HEK293T (cell line): ENCODE data around the gene KMT2E.

Experiments used
- CTCF ChIA-PET: fragments of 350-600 bp; formaldehyde crosslinking; extraction: SDS; loops from one replicate; lab custom pipeline; 2021; ENCODE audit warnings: antibody characterized with exemption, inconsistent platforms; lab: Yijun Ruan, JAX
- POLR2A ChIA-PET: fragments of 350-600 bp; formaldehyde crosslinking; extraction: SDS; loops from one replicate; lab custom pipeline; 2020; ENCODE audit warnings: antibody characterized with exemption, inconsistent platforms; lab: Yijun Ruan, JAX
- DNase-seq: peaks from one replicate; pipeline ENCODE4 v3.0.0; 2012; ENCODE audit warnings: mixed read lengths; ENCODE audit errors: extremely low spot score
- ARNT ChIP-seq: fragments of 450-650 bp; IDR thresholded peaks from 2 replicates; pipeline ENCODE4 v1.6.1; 2017; ENCODE audit warnings: mild to moderate bottlenecking
- BHLHE40 ChIP-seq: fragments of 450-650 bp; IDR thresholded peaks from 2 replicates; pipeline ENCODE4 v1.6.1; 2016; ENCODE audit warnings: mild to moderate bottlenecking, moderate library complexity, borderline replicate concordance
- CTBP1 ChIP-seq: fragments of 450-650 bp; IDR thresholded peaks from 2 replicates; pipeline ENCODE4 v1.6.1; 2016; ENCODE audit warnings: borderline replicate concordance
- ELF4 ChIP-seq: fragments of 450-650 bp; IDR thresholded peaks from 2 replicates; pipeline ENCODE4 v1.6.1; 2017; ENCODE audit warnings: antibody characterized with exemption
- FOXA1 ChIP-seq: fragments of 450-650 bp; IDR thresholded peaks from 2 replicates; pipeline ENCODE4 v1.6.1; 2016; ENCODE audit warnings: mild to moderate bottlenecking
- FOXK2 ChIP-seq: fragments of 450-650 bp; IDR thresholded peaks from 2 replicates; pipeline ENCODE4 v1.6.1; 2016; ENCODE audit warnings: mild to moderate bottlenecking
- FOXM1 ChIP-seq: fragments of 450-650 bp; IDR thresholded peaks from 2 replicates; pipeline ENCODE4 v1.6.1; 2017; ENCODE audit warnings: mild to moderate bottlenecking, borderline replicate concordance
- LEF1 ChIP-seq: fragments of 450-650 bp; IDR thresholded peaks from 2 replicates; pipeline ENCODE4 v1.6.1; 2017; ENCODE audit warnings: mild to moderate bottlenecking, borderline replicate concordance
- NFRKB ChIP-seq: fragments of 450-650 bp; IDR thresholded peaks from 2 replicates; pipeline ENCODE4 v1.6.1; 2016; ENCODE audit warnings: mild to moderate bottlenecking, moderate library complexity
- SP1 ChIP-seq: fragments of 450-650 bp; IDR thresholded peaks from 2 replicates; pipeline ENCODE4 v1.6.1; 2017
- SUZ12 ChIP-seq: fragments of 450-650 bp; IDR thresholded peaks from 2 replicates; pipeline ENCODE4 v1.6.1; 2016; ENCODE audit warnings: mild to moderate bottlenecking
- TARDBP ChIP-seq: fragments of 450-650 bp; IDR thresholded peaks from 2 replicates; pipeline ENCODE4 v1.6.1; 2016
- ZNF384 ChIP-seq: fragments of 450-650 bp; IDR thresholded peaks from 2 replicates; pipeline ENCODE4 v1.6.1; 2016
- TF ChIP-seq, protein P1 (sequence below): fragments of 450-650 bp; IDR thresholded peaks from 2 replicates; pipeline ENCODE4 v1.6.1; 2016

The KMT2E gene

DNA sequence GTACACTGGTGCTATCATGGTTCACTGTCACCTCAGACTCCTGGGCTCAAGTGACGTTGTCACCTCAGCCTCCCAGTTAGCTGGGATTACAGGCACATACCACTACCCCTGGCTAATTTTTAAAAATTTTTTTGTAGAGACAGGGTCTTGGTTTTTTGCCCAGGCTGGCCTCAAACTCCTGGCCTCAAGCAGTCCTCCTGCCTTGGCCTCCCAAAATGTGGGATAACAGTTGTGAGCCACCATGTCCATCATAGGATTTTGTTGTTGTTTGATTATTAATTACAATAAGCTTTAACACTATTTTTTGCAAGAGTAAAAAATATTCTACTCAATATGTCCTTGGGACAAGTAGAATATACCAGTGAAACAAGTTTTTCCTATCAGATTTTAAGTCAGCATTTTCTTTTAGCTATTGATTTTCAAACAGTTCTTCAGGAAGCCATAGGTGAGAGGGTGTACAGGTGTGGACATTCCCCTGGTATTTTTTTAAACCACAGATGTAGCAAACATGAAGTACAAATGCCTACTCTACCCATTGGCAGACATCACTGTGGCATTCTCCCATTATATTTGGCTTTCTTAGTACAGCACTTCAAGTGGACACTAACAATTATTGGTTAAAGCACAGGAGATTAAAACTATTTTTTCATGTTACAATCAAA, 18.7 kb downstream of the KMT2E start:
- POLR2A ChIA-PET: no interaction called here
- CTCF ChIA-PET: no interaction called here

DNA sequence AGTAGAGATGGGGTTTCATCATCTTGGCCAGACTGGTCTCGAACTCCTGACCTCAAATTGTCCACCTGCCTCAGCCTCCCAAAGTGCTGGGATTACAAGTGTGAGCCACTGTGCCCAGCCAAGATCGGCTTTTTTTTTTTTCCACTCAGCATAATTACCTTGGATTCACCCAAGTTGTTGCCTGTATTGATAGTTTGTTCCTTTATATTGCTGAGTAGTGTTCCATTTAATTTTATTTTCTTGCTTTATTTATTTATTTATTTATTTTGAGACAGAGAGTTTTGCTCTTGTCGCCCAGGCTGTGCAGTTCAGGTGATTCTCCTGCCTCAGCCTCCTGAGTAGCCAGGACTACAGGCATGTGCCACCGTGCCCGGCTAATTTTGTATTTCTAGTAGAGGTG, 21.3 kb downstream of the KMT2E start:
- no peak for DNase-seq
- no peak for TF ChIP-seq CTBP1
- no peak for TF ChIP-seq FOXK2
- no peak for TF ChIP-seq ELF4
- no peak for TF ChIP-seq LEF1
- TF ChIP-seq ZNF384: no peak
- TF ChIP-seq FOXA1: no peak
- no peak for TF ChIP-seq FOXM1
- no peak for TF ChIP-seq SUZ12
- CTCF ChIA-PET: no interaction called here
- POLR2A ChIA-PET: no interaction called here

More for the DNA sequence above, 18.7 kb downstream of the KMT2E start:
- no peak for DNase-seq
- TF ChIP-seq CTBP1 (no peak), SUZ12 (no peak), FOXA1 (no peak), ELF4 (no peak), SP1 (no peak), ZNF384 (no peak), NFRKB (no peak), LEF1 (no peak)

DNA sequence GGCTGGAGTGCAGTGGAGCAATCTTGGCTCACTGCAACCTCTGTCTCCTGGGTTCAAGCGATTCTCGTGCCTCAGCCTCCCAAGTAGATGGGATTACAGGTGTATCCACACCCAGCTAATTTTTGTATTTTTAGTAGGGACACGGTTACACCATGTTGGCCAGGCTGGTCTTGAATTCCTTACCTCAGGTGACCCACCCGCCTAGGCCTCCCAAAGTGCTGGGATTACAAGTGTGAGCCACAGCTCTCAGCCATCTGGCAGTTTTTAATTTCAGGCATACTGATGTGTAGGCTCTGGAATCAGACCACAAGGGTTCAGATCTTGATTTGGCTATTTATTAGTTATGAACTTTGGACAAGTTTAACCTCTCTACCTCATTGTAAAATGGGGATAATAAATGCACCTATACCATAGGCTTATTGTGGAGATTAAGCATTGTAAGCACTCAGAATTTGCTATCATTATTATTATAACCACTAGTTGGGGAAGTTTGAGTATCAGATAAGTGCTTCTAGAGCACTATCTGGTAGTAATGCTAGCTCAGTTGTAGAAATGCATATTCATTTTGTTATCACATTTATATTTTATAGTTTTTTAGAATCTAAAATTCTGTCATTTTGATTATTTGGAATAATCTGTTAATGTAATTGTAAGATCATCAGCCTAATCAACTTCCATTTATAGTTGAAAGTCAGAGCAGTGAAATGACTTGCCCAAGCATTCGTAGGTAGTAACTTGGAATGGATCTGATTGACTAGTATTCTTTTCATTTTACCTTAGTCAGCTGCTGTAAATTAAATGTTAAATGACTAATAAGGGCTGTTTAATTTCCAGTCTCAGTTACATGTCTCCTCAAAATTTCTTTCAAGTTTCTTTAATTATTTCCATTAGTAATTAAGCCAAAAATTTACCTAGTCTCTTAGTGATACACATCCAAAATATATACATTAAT, 22.5 kb downstream of the KMT2E start:
- no peak for DNase-seq
- CTCF ChIA-PET: interaction anchor here (1.1 kb wide), 1 partner anchor 17 kb away, joined by 7 read pairs; no protein-coding TSS in a partner anchor
- POLR2A ChIA-PET: interaction anchor here (0.7 kb wide), 1 partner anchor 52 kb away, joined by 3 read pairs; no protein-coding TSS in a partner anchor
- TF ChIP-seq FOXK2 (no peak), CTBP1 (no peak), ZNF384 (no peak), TARDBP (no peak)
- TF ChIP-seq, protein P1, sequence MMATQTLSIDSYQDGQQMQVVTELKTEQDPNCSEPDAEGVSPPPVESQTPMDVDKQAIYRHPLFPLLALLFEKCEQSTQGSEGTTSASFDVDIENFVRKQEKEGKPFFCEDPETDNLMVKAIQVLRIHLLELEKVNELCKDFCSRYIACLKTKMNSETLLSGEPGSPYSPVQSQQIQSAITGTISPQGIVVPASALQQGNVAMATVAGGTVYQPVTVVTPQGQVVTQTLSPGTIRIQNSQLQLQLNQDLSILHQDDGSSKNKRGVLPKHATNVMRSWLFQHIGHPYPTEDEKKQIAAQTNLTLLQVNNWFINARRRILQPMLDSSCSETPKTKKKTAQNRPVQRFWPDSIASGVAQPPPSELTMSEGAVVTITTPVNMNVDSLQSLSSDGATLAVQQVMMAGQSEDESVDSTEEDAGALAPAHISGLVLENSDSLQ: no peak

DNA sequence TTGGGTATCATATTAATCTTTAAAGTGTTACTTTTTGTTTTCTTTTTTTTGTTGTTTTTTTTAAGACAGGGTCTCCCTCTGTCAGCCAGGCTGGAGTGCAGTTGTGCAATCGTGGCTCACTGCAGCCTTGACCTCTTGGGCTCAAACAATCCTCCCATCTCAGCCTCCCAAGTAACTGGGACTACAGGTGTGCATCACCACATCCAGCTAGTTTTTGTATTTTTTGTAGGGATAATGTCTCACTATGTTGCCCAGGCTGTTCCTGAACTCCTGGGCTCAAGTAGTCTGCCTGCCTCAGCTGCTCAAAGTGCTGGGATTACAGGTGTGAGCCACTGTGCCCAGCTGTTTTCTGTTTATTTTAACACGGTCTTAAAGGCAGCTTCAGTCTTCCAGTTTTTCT, 23.3 kb downstream of the KMT2E start:
- ChIA-PET CTCF (interaction anchor here (1.1 kb wide), 1 partner anchor 18 kb away, joined by 7 read pairs; no protein-coding TSS in a partner anchor), POLR2A (no interaction called here)
- TF ChIP-seq NFRKB: no peak
- TF ChIP-seq TARDBP: no peak
- DNase-seq: no peak

DNA sequence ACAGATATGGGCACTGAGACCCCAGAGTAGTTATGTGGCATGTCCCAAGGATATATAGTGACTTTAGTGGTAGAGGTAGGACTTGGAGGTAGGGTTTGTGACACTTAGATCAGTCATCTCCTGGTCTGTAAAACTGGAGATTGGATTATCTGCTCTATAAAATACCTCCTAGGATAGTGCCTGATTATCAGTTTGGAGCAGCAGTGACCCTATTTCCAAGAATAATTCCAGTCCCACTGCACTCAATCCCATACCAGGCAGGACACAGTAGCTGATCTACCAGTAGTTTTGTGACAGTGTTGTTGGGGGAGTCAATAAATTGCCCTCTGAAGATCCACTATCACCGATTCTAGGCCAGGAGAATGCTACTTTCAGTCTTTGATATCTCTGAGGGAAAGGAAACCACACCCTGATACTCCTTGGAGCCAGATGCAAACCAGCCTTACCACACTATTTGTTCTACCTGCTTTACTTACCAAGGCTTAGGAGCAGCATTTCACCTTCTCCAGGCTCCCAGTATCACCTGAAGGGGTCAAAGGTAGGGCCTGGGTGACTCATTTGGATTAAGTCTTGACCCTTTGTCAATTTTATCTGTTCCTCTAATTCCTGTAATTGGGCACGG, 30.6 kb downstream of the KMT2E start:
- POLR2A ChIA-PET: no interaction called here
- TF ChIP-seq FOXA1 (no peak), LEF1 (no peak), BHLHE40 (no peak), SP1 (no peak), ELF4 (no peak), FOXM1 (no peak), TARDBP (no peak), ARNT (no peak), FOXK2 (no peak)
- TF ChIP-seq, protein P1: no peak
- DNase-seq: no peak
- CTCF ChIA-PET: no interaction called here

DNA sequence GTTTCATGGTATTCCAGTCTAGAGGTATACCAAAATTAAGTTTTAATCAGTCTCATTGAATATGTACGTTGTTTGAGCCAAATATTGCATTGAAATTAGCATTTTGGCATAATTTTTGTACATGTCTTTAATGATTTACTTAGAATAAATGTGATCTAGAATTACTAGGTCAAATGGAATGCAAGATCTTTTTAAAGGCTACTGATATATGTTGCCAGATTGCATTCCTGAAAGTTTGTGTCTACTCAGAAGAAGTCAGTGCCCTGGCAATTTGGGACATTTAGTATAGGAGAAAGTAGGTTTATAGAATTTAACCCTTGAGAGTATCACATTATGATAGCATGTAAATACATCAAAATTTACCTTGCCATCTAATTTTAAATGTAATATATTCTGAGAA, 32.4 kb downstream of the KMT2E start:
- POLR2A ChIA-PET: interaction anchor here (0.8 kb wide), 1 partner anchor 33 kb away, joined by 3 read pairs; no protein-coding TSS in a partner anchor
- DNase-seq: no peak

DNA sequence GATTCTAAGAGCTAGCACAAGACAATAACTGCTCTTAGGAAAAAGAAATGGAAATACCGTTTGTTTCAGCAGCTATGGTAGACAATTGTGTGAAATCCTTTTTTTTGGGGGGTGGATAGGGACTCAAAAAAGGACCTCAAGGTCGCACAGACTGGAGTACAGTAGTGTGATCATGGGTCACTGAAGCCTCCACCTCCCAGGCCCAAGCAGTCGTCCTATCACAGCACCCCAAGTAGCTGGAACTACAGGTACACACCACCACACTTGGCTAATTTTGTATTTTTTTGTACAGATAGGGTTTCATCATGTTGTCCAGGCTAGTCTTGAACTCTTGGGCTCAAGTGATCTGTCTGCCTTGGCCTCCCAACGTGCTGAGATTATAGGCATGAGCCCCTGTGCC, 33.9 kb downstream of the KMT2E start:
- ChIA-PET CTCF (no interaction called here), POLR2A (no interaction called here)
- TF ChIP-seq, protein P1: no peak
- no peak for TF ChIP-seq SUZ12
- no peak for DNase-seq

More for the DNA sequence above, 32.4 kb downstream of the KMT2E start:
- no peak for TF ChIP-seq CTBP1
- CTCF ChIA-PET: no interaction called here
